DOHH2 (cell line): ENCODE results near the gene IQSEC1.

Experiments
- H3F3A ChIP-seq: fragments of 200-600 bp; sonication (generic), shearing (Covaris generic); 2 replicates; pipeline ENCODE4 v1.6.0; 2016; ENCODE audit warnings: antibody characterized with exemption, mild to moderate bottlenecking; ENCODE audit not compliant: control insufficient read depth, insufficient read depth
- H3K27ac ChIP-seq: fragments of 200-600 bp; sonication (generic); 2 replicates; pipeline ENCODE4 v1.5.1; 2014; ENCODE audit warnings: low read depth, mild to moderate bottlenecking, low read length, moderate library complexity
- H3K27me3 ChIP-seq: fragments of 200-600 bp; sonication (generic); 2 replicates; pipeline ENCODE4 v1.6.1; 2014; ENCODE audit warnings: mild to moderate bottlenecking, low read length, mixed read lengths; ENCODE audit not compliant: control insufficient read depth
- H3K36me3 ChIP-seq: fragments of 200-600 bp; sonication (generic); 2 replicates; pipeline ENCODE4 v1.6.1; 2014; ENCODE audit warnings: mild to moderate bottlenecking, low read length, moderate library complexity, mixed read lengths; ENCODE audit not compliant: control insufficient read depth
- H3K4me1 ChIP-seq: fragments of 200-600 bp; sonication (generic); 2 replicates; pipeline ENCODE4 v1.6.1; 2014; ENCODE audit warnings: mild to moderate bottlenecking, low read length, mixed read lengths; ENCODE audit not compliant: control insufficient read depth
- H3K4me2 ChIP-seq: fragments of 200-600 bp; sonication (generic); 2 replicates; pipeline ENCODE4 v1.6.0; 2014; ENCODE audit warnings: mild to moderate bottlenecking, low read length, moderate library complexity
- H3K4me3 ChIP-seq: fragments of 200-600 bp; sonication (generic); 2 replicates; pipeline ENCODE4 v1.5.1; 2014; ENCODE audit warnings: mild to moderate bottlenecking, low read length, mixed read lengths
- H3K79me2 ChIP-seq: fragments of 200-600 bp; sonication (generic); 2 replicates; pipeline ENCODE4 v1.6.1; 2014; ENCODE audit warnings: mild to moderate bottlenecking, low read length, mixed read lengths; ENCODE audit not compliant: control insufficient read depth
- H3K9me2 ChIP-seq: fragments of 200-600 bp; sonication (generic); replicated peaks from 2 replicates; pipeline ENCODE4 v1.6.1; 2014; ENCODE audit warnings: mild to moderate bottlenecking, low read length, mixed read lengths; ENCODE audit not compliant: control insufficient read depth
- H3K9me3 ChIP-seq: fragments of 200-600 bp; sonication (generic); 2 replicates; pipeline ENCODE4 v1.6.1; 2014; ENCODE audit warnings: antibody characterized with exemption, low read length, mixed read lengths; ENCODE audit not compliant: control insufficient read depth, insufficient read depth
- H4K20me1 ChIP-seq: fragments of 200-600 bp; sonication (generic); 2 replicates; pipeline ENCODE4 v1.6.0; 2014; ENCODE audit warnings: low read depth, mild to moderate bottlenecking, antibody characterized with exemption, low read length, moderate library complexity; ENCODE audit not compliant: control insufficient read depth, insufficient read depth
- CTCF ChIP-seq: fragments of 200-600 bp; sonication (generic); IDR thresholded peaks from one replicate; pipeline ENCODE4 v1.5.1; 2014; ENCODE audit warnings: antibody characterized with exemption, mild to moderate bottlenecking, low read depth, low read length; ENCODE audit not compliant: poor library complexity, severe bottlenecking
- EZH2phosphoT487 ChIP-seq: fragments of 200-600 bp; sonication (generic); IDR thresholded peaks from 2 replicates; pipeline ENCODE4 v1.6.1; 2017; ENCODE audit warnings: borderline replicate concordance, mild to moderate bottlenecking, antibody characterized with exemption, low read length, moderate library complexity, mixed read lengths

The IQSEC1 gene

GRCh38 chr3:13021141-13022114, 51.8 kb downstream of the IQSEC1 start:
- TF ChIP-seq EZH2phosphoT487, result no peak
- no peak for TF ChIP-seq CTCF
- H3K9me3 ChIP-seq, result no peaks in the 10 kb centered on the region
- peak overlapping the region; percentile 1; the same call in 1 of the 2 replicates for H3K4me3 ChIP-seq
- no peaks in the 10 kb centered on the region for H3K79me2 ChIP-seq
- peaks cover 32% of the 10 kb centered on the region for H3K27me3 ChIP-seq
- no peak overlapping the region for H3K27ac ChIP-seq
- no peaks in the 10 kb centered on the region for H3K36me3 ChIP-seq
- H3K4me2 ChIP-seq, result peak overlapping the region; percentile 51
- peaks cover 8% of the 10 kb centered on the region; the same call in 1 of the 2 replicates for H3F3A ChIP-seq
- H4K20me1 ChIP-seq, result no peaks in the 10 kb centered on the region
- H3K9me2 ChIP-seq, result no peaks in the 10 kb centered on the region
- H3K4me1 ChIP-seq, result peaks cover 45% of the 10 kb centered on the region

- H3K4me1 ChIP-seq, result peaks cover 56% of the 10 kb centered on the region
- H3K4me3 ChIP-seq, result no peak overlapping the region
- no peaks in the 10 kb centered on the region for H3K9me2 ChIP-seq
- no peak for TF ChIP-seq CTCF
- TF ChIP-seq EZH2phosphoT487, result no peak
- H3K79me2 ChIP-seq, result no peaks in the 10 kb centered on the region
- H3F3A ChIP-seq, result peaks cover 13% of the 10 kb centered on the region; the same call in 1 of the 2 replicates
- H3K27ac ChIP-seq, result no peak overlapping the region
- no peaks in the 10 kb centered on the region; the same call in 1 of the 2 replicates for H3K36me3 ChIP-seq
- H4K20me1 ChIP-seq, result no peaks in the 10 kb centered on the region
- peak overlapping the region; percentile 51; the same call in 1 of the 2 replicates for H3K4me2 ChIP-seq
- peaks cover 32% of the 10 kb centered on the region for H3K27me3 ChIP-seq
- no peaks in the 10 kb centered on the region for H3K9me3 ChIP-seq
These were observed 53.0 kb downstream of the IQSEC1 start for GRCh38 chr3:13020159-13020750.

- Histone ChIP-seq H3K4me3 (no peak overlapping the region), H3K9me3 (no peaks in the 10 kb centered on the region), H3K4me2 (no peak overlapping the region), H3K4me1 (peaks cover 64% of the 10 kb centered on the region), H3K36me3 (no peaks in the 10 kb centered on the region; the same call in 1 of the 2 replicates), H3F3A (peaks cover 13% of the 10 kb centered on the region; the same call in 1 of the 2 replicates), H4K20me1 (no peaks in the 10 kb centered on the region), H3K79me2 (no peaks in the 10 kb centered on the region), H3K27ac (no peak overlapping the region), H3K27me3 (peaks cover 27% of the 10 kb centered on the region), H3K9me2 (no peaks in the 10 kb centered on the region)
- TF ChIP-seq EZH2phosphoT487 (no peak), CTCF (no peak)
These were observed 53.8 kb downstream of the IQSEC1 start for GRCh38 chr3:13019243-13020095.
